CD4-positive, alpha-beta T cell treated with Interleukin-17A for 1 hour (primary cell): ENCODE data around the gene CST11.

Experiments
- DNase-seq: peaks from one replicate; pipeline ENCODE4 v3.0.0-alpha.2; 2020

The CST11 gene

GRCh38 chr20:23419995-23420901, 32.4 kb downstream of the CST11 start:
- DNase-seq: peak; percentile 35

GRCh38 chr20:23419657-23419994, 33.0 kb downstream of the CST11 start:
- DNase-seq: no peak

GRCh38 chr20:23417861-23418260, 34.8 kb downstream of the CST11 start:
- DNase-seq: no peak

GRCh38 chr20:23415959-23416583, 36.6 kb downstream of the CST11 start:
- DNase-seq: peak; percentile 46

- no peak for DNase-seq
Observed at GRCh38 chr20:23415555-23415954, 37.1 kb downstream of the CST11 start.

- no peak for DNase-seq
Observed at GRCh38 chr20:23414526-23415188, 38.0 kb downstream of the CST11 start.

- DNase-seq: no peak
Observed at GRCh38 chr20:23413862-23414422, 38.7 kb downstream of the CST11 start.

- DNase-seq: no peak
Observed at GRCh38 chr20:23412026-23412425, 40.6 kb downstream of the CST11 start.

GRCh38 chr20:23410916-23411695, 41.6 kb downstream of the CST11 start:
- no peak for DNase-seq

GRCh38 chr20:23409800-23410199, 42.9 kb downstream of the CST11 start:
- DNase-seq: no peak

- DNase-seq: no peak
Observed at GRCh38 chr20:23408957-23409356, 43.7 kb downstream of the CST11 start.

- DNase-seq: peak; percentile 46
Observed at GRCh38 chr20:23407781-23408464, 44.8 kb downstream of the CST11 start.

GRCh38 chr20:23406880-23407279, 45.8 kb downstream of the CST11 start:
- no peak for DNase-seq

- no peak for DNase-seq
Observed at GRCh38 chr20:23404196-23404595, 48.5 kb downstream of the CST11 start.

GRCh38 chr20:23403751-23404150, 48.9 kb downstream of the CST11 start:
- DNase-seq: no peak

GRCh38 chr20:23401051-23401450, 51.6 kb downstream of the CST11 start:
- no peak for DNase-seq
